HG02588 (cell line): ENCODE data around the gene AGBL2.
A peak's percentile ranks its signal among the peaks of the same experiment; 100 is the strongest.
"Not testable (repeated sequence)": the region's sequence is repeated elsewhere in the genome, so short reads cannot be mapped to it uniquely, and the experiment has no call there.

Experiments used
- ATAC-seq: cut with Tn5 transposase; IDR thresholded peaks from one replicate; pipeline ENCODE4 v1.9.1; 2021; ENCODE audit warnings: mild to moderate bottlenecking, moderate library complexity; ENCODE audit not compliant: unreplicated experiment

The AGBL2 gene

DNA sequence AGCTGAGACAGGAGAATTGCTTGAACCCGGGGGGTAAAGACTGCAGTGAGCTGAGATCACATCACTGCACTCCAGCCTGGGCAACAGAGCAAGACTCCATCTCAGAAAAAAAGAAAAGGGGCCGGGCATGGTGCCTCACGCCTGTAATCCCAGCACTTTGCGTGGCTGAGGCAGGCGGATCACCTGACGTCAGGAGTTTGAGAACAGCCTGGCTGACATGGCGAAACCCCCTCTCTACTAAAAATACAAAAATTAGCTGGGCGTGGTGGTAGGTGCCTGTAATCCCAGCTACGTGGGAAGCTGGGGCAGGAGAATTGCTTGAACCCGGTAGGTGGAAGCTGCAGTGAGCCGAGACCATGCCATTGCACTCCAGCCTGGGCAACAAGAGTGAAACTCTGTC, 78.8 kb downstream of the AGBL2 start:
- ATAC-seq: not testable (repeated sequence)

GRCh38 chr11:47631473-47631872, 83.7 kb downstream of the AGBL2 start:
- no peak for ATAC-seq

- no peak for ATAC-seq
These were observed 87.1 kb downstream of the AGBL2 start for GRCh38 chr11:47628026-47628425.

DNA sequence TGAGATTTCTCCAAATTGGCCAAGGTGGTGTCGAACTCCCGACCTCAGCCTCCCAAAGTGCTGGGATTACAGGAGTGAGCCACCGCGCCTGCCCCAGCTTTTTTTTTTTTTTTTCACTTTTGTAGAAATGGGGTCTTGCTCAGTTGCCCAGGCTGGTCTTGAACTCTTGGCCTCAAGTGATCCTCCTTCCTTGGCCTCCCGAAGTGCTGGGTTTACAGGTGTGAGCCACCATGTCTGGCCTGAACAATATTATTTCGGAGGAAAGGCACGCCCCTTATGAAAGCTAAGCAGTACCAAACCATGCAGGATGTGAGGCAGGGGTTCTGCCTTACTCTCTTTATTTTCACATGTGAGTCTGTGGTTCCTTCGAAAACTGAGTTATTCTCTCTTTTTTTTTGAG, 88.9 kb downstream of the AGBL2 start:
- no peak for ATAC-seq

DNA sequence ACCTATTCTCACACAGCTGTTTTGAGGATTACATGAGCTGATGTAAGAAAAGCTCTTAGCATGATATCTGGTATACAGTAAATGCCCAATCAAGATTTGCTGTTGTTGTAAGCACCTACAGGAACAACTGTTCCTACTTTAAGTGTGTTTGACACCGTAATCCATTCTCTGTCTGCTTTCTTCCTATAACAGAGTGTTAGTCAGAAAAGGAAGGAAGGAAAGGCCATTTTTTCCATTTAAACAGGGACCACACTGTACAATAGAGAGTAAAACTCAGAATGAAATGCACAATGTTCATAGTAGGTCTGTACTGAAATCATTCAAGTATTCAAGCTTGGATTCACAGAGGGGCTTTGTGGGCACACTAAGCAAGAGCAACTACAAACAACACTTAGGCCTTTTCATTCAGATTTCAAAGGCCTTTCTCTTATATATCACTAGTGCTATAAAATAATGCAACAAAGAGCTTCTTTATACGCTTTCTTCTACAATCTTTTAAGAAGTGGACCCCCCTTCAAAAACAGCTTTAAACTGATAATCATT, 94.3 kb downstream of the AGBL2 start:
- no peak for ATAC-seq

DNA sequence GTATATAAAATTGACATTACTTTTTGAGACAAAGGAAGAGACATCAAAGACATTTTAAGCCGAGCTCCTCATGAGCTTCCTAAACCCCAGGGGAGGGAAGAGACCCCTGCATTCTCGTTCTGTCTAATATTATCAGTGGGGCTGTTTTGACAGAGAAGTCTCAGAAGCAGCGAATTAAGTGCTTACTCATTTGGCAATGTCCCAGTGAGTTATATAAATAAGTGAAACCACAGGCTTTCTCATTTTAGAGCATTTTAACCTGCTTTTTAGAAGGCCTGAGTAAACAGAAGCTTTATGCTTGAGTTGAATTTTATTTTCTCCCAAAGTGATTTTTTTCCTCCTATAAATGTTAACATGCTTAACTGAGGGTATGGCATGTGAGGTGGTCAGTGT, 97.8 kb downstream of the AGBL2 start:
- no peak for ATAC-seq

DNA sequence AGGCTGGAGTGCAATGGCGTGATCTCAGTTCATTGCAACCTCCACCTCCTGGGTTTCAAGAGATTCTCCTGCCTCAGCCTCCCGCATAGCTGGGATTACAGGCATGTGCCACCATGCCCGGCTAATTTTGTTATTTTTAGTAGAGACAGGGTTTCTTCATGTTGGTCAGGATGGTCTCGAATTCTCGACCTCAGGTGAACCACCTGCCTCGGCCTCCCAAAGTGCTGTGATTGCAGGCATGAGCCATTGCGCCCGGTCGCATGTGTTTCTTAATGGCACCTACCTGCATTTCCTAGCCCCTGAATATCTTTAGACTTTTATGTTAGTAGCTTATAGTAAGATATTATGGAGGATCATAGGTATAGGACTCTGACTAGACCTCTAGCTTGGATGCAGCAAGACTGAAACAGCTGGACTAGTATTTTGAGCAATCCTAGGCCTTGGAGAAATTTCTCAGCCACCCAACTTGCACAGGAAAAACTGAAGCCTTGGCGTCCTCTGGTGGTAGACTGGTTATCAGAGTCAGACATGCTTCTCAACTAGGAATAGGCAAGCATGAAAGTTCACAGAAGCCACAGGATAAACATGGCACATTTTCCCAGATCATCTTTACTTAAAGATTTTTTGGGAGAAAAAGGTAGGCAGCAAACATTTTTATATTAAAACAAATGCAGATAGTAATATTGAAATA, 98.3 kb downstream of the AGBL2 start:
- no peak for ATAC-seq

- ATAC-seq: no peak
These were observed 99.9 kb downstream of the AGBL2 start for GRCh38 chr11:47615249-47615648.

- peak; percentile 76 for ATAC-seq
These were observed 103.8 kb downstream of the AGBL2 start for GRCh38 chr11:47611348-47611794.

- no peak for ATAC-seq
These were observed 105.5 kb downstream of the AGBL2 start for GRCh38 chr11:47609675-47610074.
